GM19397 (cell line): ENCODE measurements around the gene ARHGAP24.

Experiments
- ATAC-seq: cut with Tn5 transposase; IDR thresholded peaks from one replicate; pipeline ENCODE4 v1.9.1; 2021; ENCODE audit warnings: mild to moderate bottlenecking, moderate library complexity; ENCODE audit not compliant: unreplicated experiment

The ARHGAP24 gene

DNA sequence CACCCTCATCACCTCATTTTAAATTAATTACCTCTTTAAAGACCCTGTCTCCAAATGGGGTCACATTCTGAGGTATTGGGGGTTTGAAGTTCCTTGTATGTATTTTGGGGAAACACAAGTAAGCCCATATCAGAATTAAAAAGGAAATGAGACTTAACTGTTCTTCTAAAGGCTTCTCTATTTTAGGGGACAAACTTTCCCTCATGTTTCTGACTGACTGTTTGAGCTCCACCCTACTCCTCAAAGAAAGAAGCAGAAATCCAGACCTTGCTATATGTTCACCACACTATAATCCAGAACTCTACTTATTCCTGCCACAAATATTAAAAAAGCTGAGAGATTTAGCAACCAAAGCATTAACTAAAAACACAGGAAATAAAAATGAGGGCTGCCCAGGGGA lies 258.8 kb downstream of the ARHGAP24 start:
- no peak for ATAC-seq

DNA sequence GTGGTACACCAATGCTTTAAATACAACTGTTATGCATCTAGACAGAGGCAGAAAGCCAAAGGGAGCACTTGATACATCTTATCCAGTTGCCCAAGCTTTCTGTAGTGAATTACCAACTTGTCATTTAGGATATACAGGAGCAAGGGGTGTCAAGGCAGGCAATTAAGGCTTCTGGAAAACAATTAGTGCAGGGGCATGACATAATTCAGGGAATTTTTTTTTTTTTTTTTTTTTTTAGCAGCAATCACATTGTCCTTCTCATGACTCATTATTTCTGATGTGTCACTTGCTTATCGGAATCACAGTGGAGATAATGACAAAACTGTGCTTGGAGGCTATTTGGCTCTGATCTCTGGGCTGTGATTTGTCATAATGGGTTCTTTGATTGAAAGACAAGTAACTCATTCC lies 259.5 kb downstream of the ARHGAP24 start:
- no peak for ATAC-seq

- no peak for ATAC-seq
These were observed 261.6 kb downstream of the ARHGAP24 start for GRCh38 chr4:85736571-85736970.

DNA sequence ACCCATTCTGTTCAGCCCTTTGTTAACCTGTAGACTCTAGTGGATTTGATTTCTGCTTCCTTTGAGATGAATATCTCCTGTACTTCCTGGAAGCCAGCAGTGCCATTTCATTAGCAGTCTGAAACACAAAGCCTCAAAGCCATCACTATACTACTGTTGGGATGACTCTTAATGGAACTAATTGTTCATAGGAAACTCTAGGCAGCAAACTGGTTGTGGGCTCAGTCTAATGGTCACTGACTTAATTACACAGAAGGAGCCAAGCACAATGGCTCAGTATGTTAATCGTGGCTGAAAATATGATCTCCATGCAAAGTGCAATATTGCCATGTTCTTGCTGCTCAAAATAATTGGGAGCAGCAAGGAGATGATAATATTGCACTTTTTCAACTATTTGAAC lies 262.3 kb downstream of the ARHGAP24 start:
- no peak for ATAC-seq

- no peak for ATAC-seq
These were observed 263.8 kb downstream of the ARHGAP24 start for GRCh38 chr4:85738721-85739120.

DNA sequence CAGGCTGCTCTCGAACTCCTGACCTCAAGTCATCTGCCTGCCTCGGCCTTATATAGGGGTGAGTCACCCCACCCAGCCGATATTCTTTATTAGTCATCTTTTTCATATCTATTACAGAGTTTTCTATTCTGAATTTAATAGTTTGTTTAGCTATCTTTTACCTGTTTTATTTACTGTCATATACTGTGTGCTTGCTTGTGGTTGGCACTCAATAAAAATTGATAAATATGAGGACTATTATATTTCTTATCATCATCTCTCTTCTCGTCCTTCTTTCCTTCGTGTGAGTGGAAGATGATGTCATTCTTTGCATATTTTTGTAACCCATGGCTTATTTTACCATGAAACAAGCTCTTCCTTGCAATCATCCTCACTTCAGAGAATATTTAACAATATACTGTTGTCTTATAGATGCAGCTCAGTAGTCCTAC lies 265.5 kb downstream of the ARHGAP24 start:
- no peak for ATAC-seq

- ATAC-seq, result no peak
These were observed 266.4 kb downstream of the ARHGAP24 start for GRCh38 chr4:85741381-85741780.

DNA sequence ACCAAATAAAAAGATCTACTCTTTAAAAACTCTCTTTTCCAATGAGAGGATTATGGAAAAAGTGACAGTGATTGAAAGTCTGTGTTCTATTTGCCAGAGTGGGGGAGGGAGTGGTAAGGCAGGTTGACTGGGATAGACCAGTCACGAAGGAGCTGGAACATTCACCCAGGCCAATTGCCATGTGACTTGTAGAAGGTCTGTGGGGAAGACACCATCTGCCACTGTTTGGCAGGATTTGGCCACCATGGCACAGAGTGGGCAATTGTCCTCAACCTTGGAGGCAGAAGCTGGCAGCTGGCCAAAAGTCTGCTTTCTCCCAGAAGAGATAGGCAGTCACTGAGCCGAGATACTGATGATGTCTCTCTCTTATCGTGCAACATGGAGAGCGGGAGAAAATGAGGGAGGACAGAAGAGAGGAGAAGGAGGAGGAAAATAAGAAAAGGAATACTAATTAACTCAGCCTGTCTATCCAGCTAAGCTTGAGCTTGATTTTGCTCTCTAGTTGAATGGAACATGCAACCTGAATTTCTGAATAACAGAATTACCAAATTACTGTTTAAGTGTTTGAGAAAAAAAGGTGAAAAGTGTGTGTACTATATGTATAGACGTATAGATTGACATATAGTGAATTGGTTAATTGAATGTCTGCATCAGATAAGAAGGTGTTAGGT lies 267.1 kb downstream of the ARHGAP24 start:
- no peak for ATAC-seq

DNA sequence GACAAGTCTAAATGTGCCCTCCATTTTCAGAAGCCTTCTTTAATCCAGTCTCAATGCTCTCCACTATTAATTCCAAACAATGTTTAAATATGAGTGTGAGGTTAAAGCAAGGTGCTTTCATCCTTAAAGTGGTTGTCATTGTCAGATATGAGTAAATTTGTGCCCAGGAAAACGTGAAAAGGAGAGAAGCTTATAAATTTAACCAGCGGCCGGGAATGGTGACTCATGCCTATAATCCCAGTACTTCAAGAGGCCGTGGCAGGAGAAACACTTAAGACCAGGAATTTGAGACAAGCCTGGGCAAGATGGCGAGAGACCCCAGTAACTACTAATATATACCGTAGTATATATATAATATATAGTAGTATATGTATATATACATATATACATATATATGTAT lies 270.0 kb downstream of the ARHGAP24 start:
- no peak for ATAC-seq

- ATAC-seq, result no peak
These were observed 271.0 kb downstream of the ARHGAP24 start for GRCh38 chr4:85745939-85746338.

GRCh38 chr4:85747882-85748491 lies 273.0 kb downstream of the ARHGAP24 start:
- ATAC-seq, result peak; percentile 46

GRCh38 chr4:85748654-85749053 lies 273.7 kb downstream of the ARHGAP24 start:
- ATAC-seq, result no peak

GRCh38 chr4:85751866-85752265 lies 276.9 kb downstream of the ARHGAP24 start:
- no peak for ATAC-seq

DNA sequence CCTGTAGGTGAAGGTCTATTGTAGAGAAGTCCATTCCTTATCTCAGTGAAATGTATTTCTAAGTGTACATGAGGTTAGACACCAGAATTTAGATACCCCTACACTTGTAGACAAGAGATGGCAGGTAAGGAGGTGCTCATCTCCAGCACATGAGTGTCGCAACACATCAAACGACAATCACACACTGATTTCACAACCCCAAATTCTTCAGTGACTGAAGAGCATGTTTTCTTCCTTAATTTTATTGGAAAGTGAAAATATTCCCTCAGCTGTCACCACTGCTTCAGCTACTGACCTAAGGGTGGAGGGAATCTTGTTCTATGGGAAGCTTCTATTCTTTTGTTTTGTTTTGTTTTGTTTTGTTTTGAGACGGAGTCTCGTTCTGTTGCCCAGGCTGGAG lies 280.3 kb downstream of the ARHGAP24 start:
- ATAC-seq, result no peak

DNA sequence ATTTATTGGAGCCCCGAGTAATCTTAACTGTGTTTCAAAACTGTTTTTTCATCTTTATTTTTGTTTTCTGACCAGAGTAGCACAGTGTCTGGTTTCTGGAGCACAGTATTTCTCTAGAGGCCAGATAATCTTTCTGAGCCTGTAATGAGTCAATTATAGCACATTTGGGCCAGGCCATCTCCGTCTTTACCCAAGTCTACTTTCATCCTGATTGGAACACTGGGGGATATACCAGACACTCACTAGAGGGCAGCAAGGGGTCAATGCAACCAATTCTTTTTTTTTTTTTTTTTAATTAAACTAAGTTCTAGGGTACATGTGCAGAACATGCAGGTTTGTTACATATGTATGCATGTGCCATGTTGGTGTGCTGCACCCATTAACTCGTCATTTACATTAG lies 282.0 kb downstream of the ARHGAP24 start:
- no peak for ATAC-seq

- ATAC-seq, result no peak
These were observed 284.4 kb downstream of the ARHGAP24 start for GRCh38 chr4:85759388-85759787.

- no peak for ATAC-seq
These were observed 285.6 kb downstream of the ARHGAP24 start for GRCh38 chr4:85760511-85760910.

DNA sequence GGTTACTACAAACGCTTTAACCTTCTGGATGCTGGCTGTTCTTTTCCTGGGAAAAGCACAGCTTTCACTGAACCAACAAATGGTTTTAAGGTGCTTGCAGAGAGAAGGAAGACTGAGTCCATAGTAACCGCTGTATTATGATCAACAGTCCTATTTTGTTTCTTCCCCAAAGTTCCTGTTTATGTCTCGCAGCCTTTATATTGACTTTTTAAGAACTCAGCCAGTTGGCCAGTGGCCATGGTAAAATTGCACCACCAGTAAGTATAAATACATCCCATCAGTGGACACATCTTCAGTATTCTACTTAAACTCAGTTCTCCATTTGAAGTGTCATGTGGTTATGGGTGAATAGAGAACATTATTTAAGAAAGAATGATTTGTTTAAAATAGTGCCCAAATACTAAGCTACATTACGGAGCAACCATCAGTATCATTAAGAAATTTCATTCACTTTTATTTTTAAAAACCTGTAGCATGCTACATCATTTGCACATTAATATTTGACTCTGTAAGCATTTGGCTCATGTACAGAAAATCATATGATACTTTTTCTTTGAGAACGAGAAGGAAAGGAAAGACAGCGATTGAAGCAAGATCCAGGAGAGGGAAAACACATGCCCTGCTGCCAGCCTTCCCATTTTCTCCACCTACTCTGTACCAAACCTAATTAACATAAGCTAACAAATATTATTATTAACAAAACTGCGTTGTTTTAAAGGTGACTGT lies 287.0 kb downstream of the ARHGAP24 start:
- no peak for ATAC-seq

GRCh38 chr4:85762529-85762871 lies 287.6 kb downstream of the ARHGAP24 start:
- ATAC-seq, result no peak

DNA sequence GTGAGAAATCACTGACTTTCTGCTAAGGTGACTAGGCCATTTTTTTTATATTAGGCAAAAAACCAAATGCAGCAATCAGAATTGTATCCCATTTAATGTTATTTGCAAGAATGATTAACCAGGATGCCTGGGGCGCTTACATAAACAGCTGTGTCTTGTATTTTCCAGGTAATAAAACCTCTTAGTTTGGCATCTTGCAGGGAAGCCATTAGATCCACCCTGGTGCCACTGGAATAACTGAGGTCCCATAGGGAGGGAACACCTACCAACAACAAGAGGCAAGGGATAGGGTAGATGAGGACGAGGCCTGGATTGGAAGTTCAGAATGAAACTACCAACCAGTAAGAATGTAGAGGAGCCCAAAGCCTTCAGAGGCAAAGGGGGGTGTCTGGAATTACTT lies 288.3 kb downstream of the ARHGAP24 start:
- no peak for ATAC-seq

DNA sequence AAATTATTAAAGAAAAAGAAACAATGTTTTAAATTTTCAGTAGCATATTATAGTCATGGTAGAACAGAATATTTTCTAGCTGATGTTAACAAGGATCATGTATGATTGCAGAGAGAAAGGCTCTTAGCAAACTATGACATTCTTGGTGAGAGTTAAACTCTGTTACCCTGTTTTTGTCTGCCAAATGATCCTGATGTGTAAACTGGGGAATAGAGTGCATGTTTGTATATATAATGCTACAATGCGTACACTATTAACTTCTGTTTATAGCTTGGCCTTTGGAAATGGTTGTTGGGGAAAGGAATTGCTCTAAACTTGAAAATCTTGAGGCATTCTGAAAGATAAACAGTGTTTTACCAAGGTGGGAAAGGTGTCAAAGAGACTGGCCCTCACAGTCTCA lies 292.7 kb downstream of the ARHGAP24 start:
- ATAC-seq, result no peak

GRCh38 chr4:85769009-85769408 lies 294.1 kb downstream of the ARHGAP24 start:
- ATAC-seq, result no peak
